Measurements from ENCODE around the gene CLDND2. TPM values are rescaled to one million over a fixed set of nuclear protein-coding genes. Genes with fewer than 3 reads are reported as not detected.

CLDND2 gene
- total and polyA plus RNA-seq, 10 donors = 0.36 to 4.9 (median 2.5) TPM; not detected in 2

GRCh38 chr19:51365211-51365964 is 3.4 kb downstream of the CLDND2 start:
- no peak for DNase-seq
- no peaks in the 10 kb centered on the region for H3K27me3 ChIP-seq (replicated peaks in 1 of 7)
- TF ChIP-seq POLR2A (IDR thresholded peaks at IDR 0.05) = no peak
- no peak for TF ChIP-seq POLR2AphosphoS5 (IDR thresholded peaks at IDR 0.05)
- TF ChIP-seq CTCF (IDR thresholded peaks at IDR 0.05 in 8 of 11, conservative IDR thresholded peaks at IDR 0.05 in 3 of 11) = no peak
- peak overlapping the region; percentile 51 to 95 (median 78) for H3K4me3 ChIP-seq
- peak overlapping the region; percentile 75 to 97 (median 93) for H3K27ac ChIP-seq
- WGBS, 5 donors = 28 to 37% (median 31%) methylated on average over 10 of the region's 10 CpGs
- peaks cover 4 to 74% (median 43%) of the 10 kb centered on the region in 6 donors for H3K4me1 ChIP-seq
- H3K9me3 ChIP-seq = no peaks in the 10 kb centered on the region
- H3K36me3 ChIP-seq = no peaks in the 10 kb centered on the region
- intact Hi-C loops (cut with DNase I; ENCODE audit: low total_unique reads) = no loop called here

GRCh38 chr19:51364200-51365106 is 4.3 kb downstream of the CLDND2 start:
- TF ChIP-seq POLR2A (IDR thresholded peaks at IDR 0.05) (no peak), POLR2AphosphoS5 (IDR thresholded peaks at IDR 0.05) (no peak), CTCF (IDR thresholded peaks at IDR 0.05 in 8 of 11, conservative IDR thresholded peaks at IDR 0.05 in 3 of 11) (no peak)
- no peak for DNase-seq
- Histone ChIP-seq H3K27me3 (replicated peaks in 1 of 7) (no peaks in the 10 kb centered on the region), H3K4me3 (no peak overlapping the region), H3K4me1 (peaks cover 4 to 65% (median 43%) of the 10 kb centered on the region in 6 donors), H3K36me3 (no peaks in the 10 kb centered on the region), H3K9me3 (no peaks in the 10 kb centered on the region), H3K27ac (peak overlapping the region in 2 of 8 donors; percentile 19 to 93)
- intact Hi-C loops (cut with DNase I; ENCODE audit: low total_unique reads) = no loop called here
- 89 to 92% (median 90%) methylated on average over 12 to 15 of the region's 15 CpGs for WGBS, 5 donors

GRCh38 chr19:51361239-51361638 is 7.6 kb downstream of the CLDND2 start:
- no peak overlapping the region for H3K4me3 ChIP-seq
- intact Hi-C loops (cut with DNase I; ENCODE audit: low total_unique reads) = no loop called here
- no peaks in the 10 kb centered on the region for H3K36me3 ChIP-seq
- no peak overlapping the region for H3K27ac ChIP-seq
- H3K9me3 ChIP-seq = no peaks in the 10 kb centered on the region
- no peak for DNase-seq
- no peaks in the 10 kb centered on the region for H3K27me3 ChIP-seq (replicated peaks in 1 of 7)
- peaks cover 0 to 39% (median 30%) of the 10 kb centered on the region in 6 donors for H3K4me1 ChIP-seq
- WGBS, 5 donors = 90 to 95% (median 92%) methylated on average over 13 of the region's 13 CpGs
- TF ChIP-seq CTCF (IDR thresholded peaks at IDR 0.05 in 8 of 11, conservative IDR thresholded peaks at IDR 0.05 in 3 of 11) (no peak), POLR2A (IDR thresholded peaks at IDR 0.05) (no peak), POLR2AphosphoS5 (IDR thresholded peaks at IDR 0.05) (no peak)

GRCh38 chr19:51359294-51359693 is 9.5 kb downstream of the CLDND2 start:
- Histone ChIP-seq H3K36me3 (peaks cover 0 to 5% (median 0%) of the 10 kb centered on the region in 6 donors), H3K4me3 (no peak overlapping the region), H3K27ac (no peak overlapping the region), H3K27me3 (replicated peaks in 1 of 7) (no peaks in the 10 kb centered on the region), H3K9me3 (no peaks in the 10 kb centered on the region), H3K4me1 (peaks cover 0 to 22% (median 15%) of the 10 kb centered on the region in 6 donors)
- intact Hi-C loops (cut with DNase I; ENCODE audit: low total_unique reads) = no loop called here
- no peak for TF ChIP-seq POLR2AphosphoS5 (IDR thresholded peaks at IDR 0.05)
- TF ChIP-seq POLR2A (IDR thresholded peaks at IDR 0.05) = no peak
- no peak for TF ChIP-seq CTCF (IDR thresholded peaks at IDR 0.05 in 8 of 11, conservative IDR thresholded peaks at IDR 0.05 in 3 of 11)
- DNase-seq = no peak
- WGBS, 5 donors = 93 to 100% (median 97%) methylated on average over 4 of the region's 4 CpGs

All from spleen (tissue), 11 donors.